ENCODE data around the gene OCA2.

The OCA2 gene

GRCh38 chr15:28043691-28044091 is 55.4 kb downstream of the OCA2 start:
- H3K4me3 ChIP-seq (ENCODE audit: low read depth, low read length) = no peak overlapping the region
- TF ChIP-seq, protein P1, sequence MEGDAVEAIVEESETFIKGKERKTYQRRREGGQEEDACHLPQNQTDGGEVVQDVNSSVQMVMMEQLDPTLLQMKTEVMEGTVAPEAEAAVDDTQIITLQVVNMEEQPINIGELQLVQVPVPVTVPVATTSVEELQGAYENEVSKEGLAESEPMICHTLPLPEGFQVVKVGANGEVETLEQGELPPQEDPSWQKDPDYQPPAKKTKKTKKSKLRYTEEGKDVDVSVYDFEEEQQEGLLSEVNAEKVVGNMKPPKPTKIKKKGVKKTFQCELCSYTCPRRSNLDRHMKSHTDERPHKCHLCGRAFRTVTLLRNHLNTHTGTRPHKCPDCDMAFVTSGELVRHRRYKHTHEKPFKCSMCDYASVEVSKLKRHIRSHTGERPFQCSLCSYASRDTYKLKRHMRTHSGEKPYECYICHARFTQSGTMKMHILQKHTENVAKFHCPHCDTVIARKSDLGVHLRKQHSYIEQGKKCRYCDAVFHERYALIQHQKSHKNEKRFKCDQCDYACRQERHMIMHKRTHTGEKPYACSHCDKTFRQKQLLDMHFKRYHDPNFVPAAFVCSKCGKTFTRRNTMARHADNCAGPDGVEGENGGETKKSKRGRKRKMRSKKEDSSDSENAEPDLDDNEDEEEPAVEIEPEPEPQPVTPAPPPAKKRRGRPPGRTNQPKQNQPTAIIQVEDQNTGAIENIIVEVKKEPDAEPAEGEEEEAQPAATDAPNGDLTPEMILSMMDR (IDR thresholded peaks at IDR 0.05; ENCODE audit: low read depth, low read length) = no peak
- TF ChIP-seq POLR2A (IDR thresholded peaks at IDR 0.05; ENCODE audit: extremely low read depth, insufficient read length) (no peak), MAX (IDR thresholded peaks at IDR 0.05; ENCODE audit: low read depth, low read length) (no peak), MYC (IDR thresholded peaks at IDR 0.05; ENCODE audit: low read depth, low read length) (no peak)
- DNase-seq (ENCODE audit: low read depth) = no peak

DNA sequence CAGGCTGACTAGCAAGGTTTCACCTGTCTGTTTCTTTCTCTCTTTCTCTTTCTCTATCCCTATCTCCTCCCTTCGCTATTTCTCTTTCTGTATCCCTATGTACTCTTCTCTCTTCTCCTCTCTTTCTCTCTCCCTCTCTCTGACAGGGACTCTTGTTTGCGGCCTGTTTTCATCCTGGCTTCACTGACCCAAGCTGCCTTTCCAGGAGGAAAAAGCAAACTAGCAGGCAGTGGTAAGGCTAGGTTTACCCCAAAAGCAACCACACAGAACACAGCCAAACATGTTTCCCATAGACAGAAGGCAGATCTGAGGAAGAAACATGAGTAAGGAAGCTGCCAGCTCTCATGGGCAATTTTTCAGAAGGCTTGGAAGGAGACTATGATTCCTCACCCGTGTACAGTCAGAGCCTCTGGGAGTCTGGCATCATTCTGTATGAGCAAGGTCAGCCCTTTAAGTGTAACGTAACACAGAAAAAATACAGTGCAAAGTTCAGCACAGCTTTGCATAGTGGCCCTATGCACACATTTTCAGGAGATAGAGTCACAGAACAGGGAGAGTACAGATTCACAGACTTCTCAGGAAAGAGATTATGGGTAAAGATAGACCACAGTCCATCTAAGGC is 61.0 kb downstream of the OCA2 start:
- TF ChIP-seq MAX (IDR thresholded peaks at IDR 0.05; ENCODE audit: low read depth, low read length) (no peak), MYC (IDR thresholded peaks at IDR 0.05; ENCODE audit: low read depth, low read length) (no peak), POLR2A (IDR thresholded peaks at IDR 0.05; ENCODE audit: extremely low read depth, insufficient read length) (no peak)
- TF ChIP-seq, protein P1 (IDR thresholded peaks at IDR 0.05; ENCODE audit: low read depth, low read length) = no peak
- H3K4me3 ChIP-seq (ENCODE audit: low read depth, low read length) = no peak overlapping the region
- no peak for DNase-seq (ENCODE audit: low read depth)

- no peak overlapping the region for H3K4me3 ChIP-seq (ENCODE audit: low read depth, low read length)
- DNase-seq (ENCODE audit: low read depth) = no peak
- TF ChIP-seq, protein P1 (IDR thresholded peaks at IDR 0.05; ENCODE audit: low read depth, low read length) = no peak
- TF ChIP-seq POLR2A (IDR thresholded peaks at IDR 0.05; ENCODE audit: extremely low read depth, insufficient read length) (no peak), MYC (IDR thresholded peaks at IDR 0.05; ENCODE audit: low read depth, low read length) (no peak), MAX (IDR thresholded peaks at IDR 0.05; ENCODE audit: low read depth, low read length) (no peak)
These were observed 65.7 kb downstream of the OCA2 start for GRCh38 chr15:28033443-28033842.

DNA sequence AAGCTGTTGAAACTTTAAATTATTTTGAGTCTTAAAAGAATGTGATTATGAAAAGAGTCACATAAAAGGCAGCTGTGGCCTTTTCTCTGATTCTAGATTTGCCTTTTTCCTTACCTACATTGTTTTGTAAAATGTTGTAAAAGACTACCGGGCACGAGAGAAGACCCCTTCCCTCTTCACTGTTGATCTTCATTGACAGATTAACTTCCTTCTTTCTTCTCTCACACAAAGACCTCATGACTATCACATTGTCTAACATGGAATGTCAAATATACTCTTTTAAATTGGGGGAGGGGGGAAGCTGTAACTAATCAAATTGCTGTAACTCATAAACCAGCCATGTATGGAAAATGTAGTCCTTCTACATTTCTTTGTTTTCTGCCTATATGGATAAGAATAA is 68.3 kb downstream of the OCA2 start:
- TF ChIP-seq MYC (IDR thresholded peaks at IDR 0.05; ENCODE audit: low read depth, low read length) (no peak), MAX (IDR thresholded peaks at IDR 0.05; ENCODE audit: low read depth, low read length) (no peak), POLR2A (IDR thresholded peaks at IDR 0.05; ENCODE audit: extremely low read depth, insufficient read length) (no peak)
- TF ChIP-seq, protein P1 (IDR thresholded peaks at IDR 0.05; ENCODE audit: low read depth, low read length) = no peak
- DNase-seq (ENCODE audit: low read depth) = no peak
- no peak overlapping the region for H3K4me3 ChIP-seq (ENCODE audit: low read depth, low read length)

DNA sequence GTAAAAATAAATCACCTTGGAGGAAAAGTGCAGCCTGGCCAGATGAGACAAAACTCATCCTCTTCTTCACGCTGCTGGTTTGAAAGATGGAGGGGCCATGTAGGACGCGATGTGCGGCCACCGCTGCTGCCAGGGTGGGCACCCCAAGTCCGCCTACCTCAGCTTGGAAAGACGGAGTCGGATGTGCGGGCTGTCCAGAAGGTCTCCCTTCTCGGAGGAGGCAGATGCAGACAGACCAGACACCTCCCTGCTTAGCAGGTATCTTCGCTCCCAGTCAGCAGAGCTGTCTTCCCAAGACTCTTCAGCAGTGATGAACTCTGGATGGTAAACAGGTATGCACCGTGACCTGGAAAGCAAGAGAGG is 71.4 kb downstream of the OCA2 start:
- TF ChIP-seq MAX (IDR thresholded peaks at IDR 0.05; ENCODE audit: low read depth, low read length) = no peak
- TF ChIP-seq, protein P1 (IDR thresholded peaks at IDR 0.05; ENCODE audit: low read depth, low read length) = no peak
- no peak for TF ChIP-seq MYC (IDR thresholded peaks at IDR 0.05; ENCODE audit: low read depth, low read length)
- no peak for TF ChIP-seq POLR2A (IDR thresholded peaks at IDR 0.05; ENCODE audit: extremely low read depth, insufficient read length)
- DNase-seq (ENCODE audit: low read depth) = no peak
- H3K4me3 ChIP-seq (ENCODE audit: low read depth, low read length) = no peak overlapping the region

Measured in NB4 (cell line).